Right lobe of liver (tissue), 4 donors: ENCODE data around the gene STMN1.

Experiments used
- POLR2A ChIP-seq: fragments of 450-650 bp; IDR thresholded peaks from one replicate; pipeline ENCODE4 v1.6.1; 2017; ENCODE audit warnings: antibody characterized with exemption, mild to moderate bottlenecking
- TF ChIP-seq, protein P1 (sequence below), 4 donors: fragments of 200-600 bp in 3 of 4; fragments of 450-650 bp in 1 of 4; IDR thresholded peaks; one replicate each; pipeline versions ENCODE4 v1.5.1 to v1.8.0; 2016 to 2022; ENCODE audit warnings: antibody characterized with exemption in 4 of 4, mild to moderate bottlenecking in 2 of 4
- donor health status: DM: no; HTN: no; CAD: no.
- donor health status: DM: no; HTN: no; CAD: no.
- donor health status: DM: no; HTN: yes; CAD: no.

DNA sequence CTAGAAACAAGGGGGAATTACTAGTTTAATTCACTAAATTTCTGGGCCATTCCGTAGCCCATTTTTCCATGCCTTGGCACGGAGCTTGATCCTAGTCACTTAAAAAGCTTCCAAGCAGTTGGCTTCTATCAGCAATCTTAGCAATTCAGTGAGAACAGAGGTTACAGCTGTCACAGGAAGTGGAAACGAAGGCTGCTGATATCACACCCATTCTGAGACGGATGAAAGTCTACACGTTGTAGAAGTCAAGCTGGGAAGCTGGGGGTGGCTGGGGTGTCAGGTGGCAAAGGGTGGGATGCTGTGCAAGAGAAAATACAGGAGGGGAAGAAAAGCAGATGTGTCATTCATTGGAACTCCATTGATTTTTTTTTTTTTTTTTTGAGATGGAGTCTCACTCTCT lies 11.8 kb upstream of the STMN1 start:
- TF ChIP-seq, protein P1, sequence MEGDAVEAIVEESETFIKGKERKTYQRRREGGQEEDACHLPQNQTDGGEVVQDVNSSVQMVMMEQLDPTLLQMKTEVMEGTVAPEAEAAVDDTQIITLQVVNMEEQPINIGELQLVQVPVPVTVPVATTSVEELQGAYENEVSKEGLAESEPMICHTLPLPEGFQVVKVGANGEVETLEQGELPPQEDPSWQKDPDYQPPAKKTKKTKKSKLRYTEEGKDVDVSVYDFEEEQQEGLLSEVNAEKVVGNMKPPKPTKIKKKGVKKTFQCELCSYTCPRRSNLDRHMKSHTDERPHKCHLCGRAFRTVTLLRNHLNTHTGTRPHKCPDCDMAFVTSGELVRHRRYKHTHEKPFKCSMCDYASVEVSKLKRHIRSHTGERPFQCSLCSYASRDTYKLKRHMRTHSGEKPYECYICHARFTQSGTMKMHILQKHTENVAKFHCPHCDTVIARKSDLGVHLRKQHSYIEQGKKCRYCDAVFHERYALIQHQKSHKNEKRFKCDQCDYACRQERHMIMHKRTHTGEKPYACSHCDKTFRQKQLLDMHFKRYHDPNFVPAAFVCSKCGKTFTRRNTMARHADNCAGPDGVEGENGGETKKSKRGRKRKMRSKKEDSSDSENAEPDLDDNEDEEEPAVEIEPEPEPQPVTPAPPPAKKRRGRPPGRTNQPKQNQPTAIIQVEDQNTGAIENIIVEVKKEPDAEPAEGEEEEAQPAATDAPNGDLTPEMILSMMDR (IDR thresholded peaks at IDR 0.05) = no peak
- TF ChIP-seq POLR2A = no peak
